Muscle of arm (tissue), 12 donors: ENCODE data around the gene LARGE1. TPM values are rescaled to one million over a fixed set of nuclear protein-coding genes. Genes with fewer than 3 reads are reported as not detected.

Experiments
- DNase-seq: peaks from one replicate; pipeline ENCODE4 v3.0.0-alpha.2; 2013
- polyA plus RNA-seq, 12 donors: library from polyadenylated mRNA; unstranded; fragments of 120-200 nt; gene quantifications; one replicate each; pipeline ENCODE4 v1.2.1, GENCODE V29; 2013; ENCODE audit not compliant: insufficient read length in 12 of 12

Gene LARGE1
- polyA plus RNA-seq, 12 donors, result 9.2 to 14.1 (median 10.9) TPM; not detected in 1

- no peak for DNase-seq
Observed at GRCh38 chr22:33780531-33781136, 139.6 kb downstream of the LARGE1 start.

DNA sequence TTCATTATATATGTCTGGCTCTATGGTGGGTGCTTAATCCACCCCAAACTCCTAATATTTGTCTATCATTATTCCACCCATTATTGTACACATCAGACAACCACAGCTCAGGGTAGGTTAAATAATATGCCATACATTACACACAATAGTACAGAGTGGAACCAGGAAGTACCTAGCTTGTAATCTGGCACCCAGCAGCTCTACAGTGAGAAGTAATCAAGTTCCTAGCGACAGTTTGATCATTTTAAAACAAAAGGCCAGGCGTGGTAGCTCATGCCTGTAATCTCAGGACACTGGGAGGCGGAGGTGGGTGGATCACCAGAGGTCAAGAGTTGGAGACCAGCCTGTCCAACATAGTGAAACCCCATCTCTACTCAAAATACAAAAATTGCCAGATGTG lies 141.0 kb downstream of the LARGE1 start:
- no peak for DNase-seq

DNA sequence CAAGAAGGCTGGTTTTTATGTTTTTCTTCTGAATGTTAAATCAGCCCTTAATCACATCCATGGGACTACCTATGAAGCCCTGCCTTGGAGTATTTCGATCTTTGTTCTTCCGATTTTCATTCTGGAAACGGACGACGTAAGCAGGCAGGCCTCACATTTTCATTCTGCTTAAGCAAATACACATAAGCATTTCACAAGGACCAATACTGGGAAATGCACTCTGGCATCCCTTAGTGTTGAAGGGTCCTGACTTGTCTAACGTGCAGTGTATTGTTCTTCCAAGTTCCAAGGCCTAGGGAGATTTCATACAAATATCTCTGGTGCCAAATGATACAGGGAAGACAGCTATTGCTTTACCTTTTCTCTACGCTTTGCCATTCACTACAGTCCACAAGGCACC lies 143.8 kb downstream of the LARGE1 start:
- DNase-seq, result no peak

DNA sequence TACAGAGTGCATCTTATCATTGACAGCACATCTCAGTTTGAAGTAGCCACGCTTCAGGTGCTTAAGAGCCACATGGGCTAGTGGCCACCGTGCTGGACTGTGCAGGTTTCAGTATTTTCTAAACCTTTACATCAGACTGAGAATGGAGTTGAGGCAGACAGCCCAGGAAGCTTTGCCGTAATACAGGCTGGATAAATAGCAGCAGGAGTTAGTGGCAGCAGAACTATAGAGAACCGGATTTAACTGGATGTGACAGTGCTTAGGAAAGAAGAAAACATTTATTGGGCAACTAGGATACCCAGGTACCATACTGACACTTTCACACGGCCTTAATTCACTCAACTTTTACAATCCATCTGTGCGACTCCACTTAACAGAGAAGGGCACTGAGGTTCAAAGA lies 145.5 kb downstream of the LARGE1 start:
- no peak for DNase-seq

- no peak for DNase-seq
Observed at GRCh38 chr22:33772745-33773144, 147.5 kb downstream of the LARGE1 start.

GRCh38 chr22:33771136-33771535 lies 149.1 kb downstream of the LARGE1 start:
- no peak for DNase-seq

- no peak for DNase-seq
Observed at GRCh38 chr22:33770723-33771122, 149.6 kb downstream of the LARGE1 start.

GRCh38 chr22:33766091-33766490 lies 154.2 kb downstream of the LARGE1 start:
- no peak for DNase-seq

DNA sequence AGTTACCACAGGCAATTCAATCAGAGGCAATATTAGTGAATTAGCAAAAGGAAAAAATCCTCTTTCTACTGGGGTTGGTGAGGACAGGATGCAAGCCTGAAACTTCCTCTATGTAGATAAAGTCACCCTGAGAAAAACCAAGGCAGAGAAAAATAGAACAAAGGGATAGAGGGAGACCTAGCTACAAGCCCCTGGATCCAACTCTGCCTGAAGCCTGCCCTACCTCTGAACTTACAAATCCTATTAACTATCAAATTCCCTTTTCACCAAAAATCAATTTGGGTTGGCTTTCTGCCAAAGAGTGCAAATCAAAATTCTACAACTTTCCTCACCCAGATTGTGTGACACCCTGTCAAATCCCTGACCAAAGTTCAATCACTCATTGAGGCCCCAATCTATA lies 161.3 kb downstream of the LARGE1 start:
- no peak for DNase-seq

DNA sequence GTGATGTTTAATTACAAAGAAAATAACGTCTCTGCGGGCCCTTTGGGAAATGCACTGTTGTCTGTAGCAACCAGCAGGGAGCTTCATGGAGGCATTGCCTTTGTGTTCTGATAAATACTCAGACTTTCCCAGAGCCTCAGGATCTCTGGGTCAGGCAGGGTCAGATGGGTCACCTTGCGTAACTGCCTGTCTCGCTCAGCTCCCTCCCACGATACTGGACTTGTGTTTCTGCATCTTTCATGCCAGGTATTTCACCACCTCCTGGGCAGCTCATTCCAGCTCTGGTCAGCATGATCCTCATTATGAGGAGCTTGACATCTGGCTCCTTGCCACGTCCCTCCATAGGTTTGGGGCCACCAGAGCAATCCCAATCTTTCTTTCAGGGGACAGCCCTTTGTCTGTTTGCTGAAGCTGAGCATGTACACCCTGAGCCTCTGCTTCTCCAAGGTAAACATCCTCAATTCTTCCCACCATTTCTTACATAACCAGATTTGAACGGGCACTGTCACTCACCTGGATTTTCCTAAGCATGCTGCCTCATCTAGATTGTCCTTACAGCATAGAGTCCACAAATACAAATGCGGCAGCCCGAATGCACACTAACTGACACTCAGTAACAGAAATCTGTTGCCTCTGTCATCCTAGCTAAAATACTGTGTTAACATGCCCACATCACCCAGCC lies 162.3 kb downstream of the LARGE1 start:
- DNase-seq, result no peak

- no peak for DNase-seq
Observed at GRCh38 chr22:33757041-33757801, 163.1 kb downstream of the LARGE1 start.

DNA sequence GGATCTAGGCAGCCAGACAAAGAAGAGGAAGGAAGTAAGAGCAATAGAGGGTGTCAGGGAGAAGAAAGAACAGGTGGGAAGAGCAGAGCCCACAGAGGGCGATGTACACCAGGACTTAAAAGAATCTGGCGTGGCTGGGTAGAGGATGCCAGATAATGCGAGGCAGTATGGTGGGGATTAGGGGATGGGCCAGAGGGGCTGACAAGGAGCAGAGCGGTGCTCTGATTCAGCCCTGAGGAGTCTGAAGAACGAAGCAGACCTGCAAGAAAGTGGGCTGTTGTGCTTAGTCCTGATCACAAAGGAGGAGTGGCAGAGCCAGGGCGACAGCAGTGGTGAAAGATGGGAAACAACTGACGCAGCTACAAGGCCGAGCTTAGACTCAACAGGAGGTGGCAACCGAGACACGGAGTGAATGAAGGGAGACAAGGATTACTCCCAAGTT lies 163.7 kb downstream of the LARGE1 start:
- no peak for DNase-seq

- no peak for DNase-seq
Observed at GRCh38 chr22:33748714-33749113, 171.6 kb downstream of the LARGE1 start.

DNA sequence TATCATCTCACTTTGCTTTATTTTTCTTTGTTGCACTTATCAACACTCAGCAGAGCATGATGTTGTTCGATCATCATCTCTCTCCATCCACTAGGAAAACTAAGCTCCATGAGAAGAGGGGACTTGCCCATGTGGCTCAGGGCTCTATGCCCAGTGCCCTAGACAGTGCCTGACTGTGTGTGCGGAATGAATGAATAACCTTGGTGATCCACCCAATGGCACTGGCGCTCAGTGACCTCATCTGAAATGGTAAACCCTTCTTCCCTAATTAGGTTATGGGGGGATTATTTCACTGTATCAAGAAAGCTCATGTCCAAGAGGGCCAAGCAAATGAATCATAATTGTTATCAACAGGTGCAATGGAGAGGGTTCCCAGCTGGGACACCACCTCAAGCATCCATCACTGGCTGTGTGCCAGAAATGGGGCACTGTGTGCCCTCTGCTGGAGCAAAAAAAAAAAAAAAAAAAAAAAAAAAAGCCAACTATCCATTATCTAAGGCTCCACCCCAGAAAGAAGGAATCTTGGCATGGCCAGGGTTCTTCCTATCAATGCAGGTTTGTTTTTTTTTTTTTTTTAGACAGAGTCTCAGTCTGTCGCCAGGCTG lies 172.6 kb downstream of the LARGE1 start:
- no peak for DNase-seq

- DNase-seq, result no peak
Observed at GRCh38 chr22:33747029-33747428, 173.2 kb downstream of the LARGE1 start.

- DNase-seq, result no peak
Observed at GRCh38 chr22:33746501-33746928, 173.8 kb downstream of the LARGE1 start.

DNA sequence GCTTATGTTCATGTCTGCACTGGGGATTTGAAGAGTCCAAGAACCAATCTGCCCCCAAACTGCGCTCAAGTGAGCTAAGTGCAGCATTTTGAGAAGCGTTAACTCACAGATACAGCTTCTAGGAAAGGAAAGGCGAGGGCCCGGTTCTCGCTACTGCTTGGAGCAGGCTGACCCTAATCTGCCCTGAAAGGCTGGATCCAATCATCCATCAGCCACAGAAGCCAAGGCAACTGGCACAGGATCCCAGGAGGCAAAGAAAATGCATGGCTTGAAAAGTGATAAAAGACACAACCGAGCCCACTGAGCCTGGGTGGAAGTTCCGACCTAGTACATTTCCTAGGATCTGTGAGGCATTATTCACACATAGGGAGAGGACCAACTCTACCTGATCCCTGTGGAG lies 174.8 kb downstream of the LARGE1 start:
- DNase-seq, result no peak

DNA sequence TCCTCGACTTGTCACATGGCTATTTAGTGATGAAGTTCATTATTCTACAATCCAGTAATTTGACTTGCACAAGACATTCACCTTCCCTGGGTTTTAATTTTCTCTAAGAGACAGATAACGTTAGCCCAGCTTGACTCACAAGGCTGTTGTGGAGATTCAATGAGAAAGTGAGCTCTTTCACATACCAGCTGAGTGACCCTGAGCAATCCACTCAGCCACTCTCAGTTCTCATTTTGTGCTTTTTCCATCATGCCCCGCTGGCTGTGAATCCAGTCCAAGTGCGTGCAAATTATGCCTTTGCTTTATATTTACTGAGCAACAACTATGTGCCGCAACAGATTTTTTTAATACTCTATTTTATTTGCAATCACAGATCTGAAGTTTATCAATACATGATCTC lies 176.5 kb downstream of the LARGE1 start:
- no peak for DNase-seq

GRCh38 chr22:33741025-33741424 lies 179.3 kb downstream of the LARGE1 start:
- no peak for DNase-seq

DNA sequence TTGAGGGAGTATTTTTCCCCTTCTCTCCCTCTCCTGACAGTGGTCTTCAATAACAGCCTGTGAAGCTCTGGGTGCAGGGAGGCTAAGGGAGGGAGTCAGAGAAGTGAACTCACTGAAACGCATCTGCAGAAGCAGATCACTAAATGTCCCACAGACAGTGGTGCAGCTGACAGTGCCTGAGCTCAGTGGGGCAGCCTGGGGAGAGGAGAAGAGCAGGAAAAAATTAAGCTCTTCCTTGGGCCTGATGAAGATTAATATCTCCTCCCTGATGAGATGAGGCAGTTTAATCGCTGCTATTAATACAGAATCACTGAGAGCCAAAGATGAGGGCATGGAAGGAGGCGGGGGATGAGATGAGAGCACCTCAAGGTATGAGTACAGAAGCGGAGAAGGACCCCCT lies 180.8 kb downstream of the LARGE1 start:
- no peak for DNase-seq

DNA sequence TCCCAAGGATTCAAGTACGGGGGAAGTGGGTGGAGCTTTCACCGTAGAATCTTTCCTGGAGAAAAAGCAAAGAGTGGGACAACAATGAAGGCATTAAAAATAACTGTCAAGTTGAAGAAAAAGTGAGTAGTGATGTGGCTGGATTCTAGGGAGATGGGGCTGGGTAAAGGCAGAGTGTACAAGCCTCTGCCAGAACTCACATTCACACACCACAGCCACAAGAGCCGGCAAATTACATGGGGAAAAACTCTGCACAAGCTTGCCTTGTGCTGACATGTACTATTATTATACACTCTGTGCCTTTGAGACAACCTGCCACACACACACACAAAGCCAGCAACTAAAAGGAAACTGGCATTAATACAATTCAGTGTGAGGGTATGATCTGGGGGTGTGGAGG lies 182.6 kb downstream of the LARGE1 start:
- no peak for DNase-seq

GRCh38 chr22:33735978-33736377 lies 184.3 kb downstream of the LARGE1 start:
- DNase-seq, result no peak

DNA sequence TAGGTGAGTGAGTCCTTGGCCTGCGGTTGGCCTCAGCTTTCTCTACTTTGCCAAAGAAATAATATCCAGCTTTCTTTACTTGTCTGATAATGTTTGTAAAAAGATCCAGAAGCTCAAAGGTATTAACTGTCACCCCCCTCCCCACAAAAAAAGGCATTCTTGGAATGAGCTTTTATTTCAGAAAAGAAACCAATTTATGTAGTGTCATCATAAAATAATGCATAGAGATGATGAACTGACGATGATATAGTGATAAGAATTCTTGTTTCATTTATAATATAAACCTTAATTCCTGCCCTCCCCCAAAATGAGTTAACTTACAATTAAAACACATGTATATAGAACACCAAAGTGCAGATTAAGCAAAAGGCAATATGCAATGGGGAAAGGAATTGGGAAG lies 191.4 kb downstream of the LARGE1 start:
- DNase-seq, result no peak
